T-helper 1 cell treated with Interleukin-12 subunit alpha and Interleukin-12 subunit beta and Interleukin-4 antibody, amounts not matched to agents 30 μg/mL and 1 μg/mL, for 36 hours (primary cell): ENCODE measurements around the gene TMEM51.

Experiments
- H3K27ac Mint-ChIP-seq: one replicate; pipeline ENCODE4 v1.8.0; 2021; ENCODE audit warnings: mild to moderate bottlenecking, mixed read lengths
- H3K27me3 Mint-ChIP-seq: one replicate; pipeline ENCODE4 v1.8.0; 2021; ENCODE audit warnings: low read depth, mixed read lengths
- H3K36me3 Mint-ChIP-seq: one replicate; pipeline ENCODE4 v1.8.0; 2021; ENCODE audit warnings: low read depth, mixed read lengths
- H3K4me1 Mint-ChIP-seq: one replicate; pipeline ENCODE4 v1.8.0; 2021; ENCODE audit warnings: low read depth, mixed read lengths
- H3K4me3 Mint-ChIP-seq: one replicate; pipeline ENCODE4 v1.8.0; 2021; ENCODE audit warnings: mild to moderate bottlenecking, moderate library complexity, mixed read lengths
- H3K9me3 Mint-ChIP-seq: one replicate; pipeline ENCODE4 v1.8.0; 2021; ENCODE audit warnings: mixed read lengths

Gene TMEM51

GRCh38 chr1:15155191-15155590, 1.6 kb downstream of the TMEM51 start:
- Mint-ChIP-seq H3K27ac (no peak overlapping the region), H3K27me3 (peaks cover 54% of the 10 kb centered on the region)

GRCh38 chr1:15155888-15156741, 2.6 kb downstream of the TMEM51 start:
- Mint-ChIP-seq H3K36me3 (no peaks in the 10 kb centered on the region), H3K4me3 (peak overlapping the region; percentile 45), H3K27ac (no peak overlapping the region), H3K4me1 (peaks cover 16% of the 10 kb centered on the region), H3K9me3 (no peaks in the 10 kb centered on the region), H3K27me3 (peaks cover 51% of the 10 kb centered on the region)

More at GRCh38 chr1:15155191-15155590, 1.6 kb downstream of the TMEM51 start:
- Mint-ChIP-seq H3K9me3 (peaks cover 5% of the 10 kb centered on the region), H3K4me3 (peak overlapping the region; percentile 45), H3K4me1 (peaks cover 16% of the 10 kb centered on the region), H3K36me3 (no peaks in the 10 kb centered on the region)

- H3K27me3 Mint-ChIP-seq: peaks cover 44% of the 10 kb centered on the region
- no peak overlapping the region for H3K4me3 Mint-ChIP-seq
- H3K4me1 Mint-ChIP-seq: peaks cover 16% of the 10 kb centered on the region
- H3K27ac Mint-ChIP-seq: no peak overlapping the region
- no peaks in the 10 kb centered on the region for H3K36me3 Mint-ChIP-seq
- H3K9me3 Mint-ChIP-seq: no peaks in the 10 kb centered on the region
Measured at GRCh38 chr1:15156807-15157380, 3.3 kb downstream of the TMEM51 start.

- H3K36me3 Mint-ChIP-seq: no peaks in the 10 kb centered on the region
- no peak overlapping the region for H3K4me3 Mint-ChIP-seq
- H3K9me3 Mint-ChIP-seq: no peaks in the 10 kb centered on the region
- H3K4me1 Mint-ChIP-seq: peaks cover 16% of the 10 kb centered on the region
- H3K27ac Mint-ChIP-seq: no peak overlapping the region
- peaks cover 40% of the 10 kb centered on the region for H3K27me3 Mint-ChIP-seq
Measured at GRCh38 chr1:15157524-15158399, 4.2 kb downstream of the TMEM51 start.

- no peaks in the 10 kb centered on the region for H3K36me3 Mint-ChIP-seq
- peaks cover 42% of the 10 kb centered on the region for H3K27me3 Mint-ChIP-seq
- peaks cover 16% of the 10 kb centered on the region for H3K4me1 Mint-ChIP-seq
- no peak overlapping the region for H3K27ac Mint-ChIP-seq
- H3K9me3 Mint-ChIP-seq: no peaks in the 10 kb centered on the region
- H3K4me3 Mint-ChIP-seq: no peak overlapping the region
Measured at GRCh38 chr1:15158506-15159165, 5.1 kb downstream of the TMEM51 start.

GRCh38 chr1:15159166-15159555, 5.6 kb downstream of the TMEM51 start:
- no peak overlapping the region for H3K4me3 Mint-ChIP-seq
- peaks cover 15% of the 10 kb centered on the region for H3K4me1 Mint-ChIP-seq
- no peaks in the 10 kb centered on the region for H3K9me3 Mint-ChIP-seq
- H3K27me3 Mint-ChIP-seq: peaks cover 41% of the 10 kb centered on the region
- H3K36me3 Mint-ChIP-seq: no peaks in the 10 kb centered on the region
- no peak overlapping the region for H3K27ac Mint-ChIP-seq

- peaks cover 12% of the 10 kb centered on the region for H3K4me1 Mint-ChIP-seq
- H3K9me3 Mint-ChIP-seq: no peaks in the 10 kb centered on the region
- H3K4me3 Mint-ChIP-seq: no peak overlapping the region
- no peaks in the 10 kb centered on the region for H3K36me3 Mint-ChIP-seq
- H3K27ac Mint-ChIP-seq: no peak overlapping the region
- H3K27me3 Mint-ChIP-seq: peaks cover 30% of the 10 kb centered on the region
Measured at GRCh38 chr1:15160626-15161025, 7.1 kb downstream of the TMEM51 start.

- H3K4me1 Mint-ChIP-seq: peaks cover under 1% of the 10 kb centered on the region
- H3K27ac Mint-ChIP-seq: no peak overlapping the region
- no peak overlapping the region for H3K4me3 Mint-ChIP-seq
- H3K36me3 Mint-ChIP-seq: no peaks in the 10 kb centered on the region
- peaks cover 42% of the 10 kb centered on the region for H3K27me3 Mint-ChIP-seq
- H3K9me3 Mint-ChIP-seq: no peaks in the 10 kb centered on the region
Measured at GRCh38 chr1:15167386-15167785, 13.8 kb downstream of the TMEM51 start.

- Mint-ChIP-seq H3K36me3 (no peaks in the 10 kb centered on the region), H3K4me3 (no peak overlapping the region), H3K27ac (no peak overlapping the region), H3K9me3 (no peaks in the 10 kb centered on the region), H3K4me1 (peaks cover 4% of the 10 kb centered on the region), H3K27me3 (peaks cover 35% of the 10 kb centered on the region)
Measured at GRCh38 chr1:15168479-15168878, 14.9 kb downstream of the TMEM51 start.

GRCh38 chr1:15170071-15170470, 16.5 kb downstream of the TMEM51 start:
- H3K27ac Mint-ChIP-seq: no peak overlapping the region
- peaks cover 42% of the 10 kb centered on the region for H3K27me3 Mint-ChIP-seq
- no peaks in the 10 kb centered on the region for H3K36me3 Mint-ChIP-seq
- no peaks in the 10 kb centered on the region for H3K9me3 Mint-ChIP-seq
- no peak overlapping the region for H3K4me3 Mint-ChIP-seq
- peaks cover 7% of the 10 kb centered on the region for H3K4me1 Mint-ChIP-seq

- Mint-ChIP-seq H3K9me3 (no peaks in the 10 kb centered on the region), H3K36me3 (no peaks in the 10 kb centered on the region), H3K27ac (no peak overlapping the region), H3K4me3 (no peak overlapping the region), H3K4me1 (peaks cover 7% of the 10 kb centered on the region), H3K27me3 (peaks cover 53% of the 10 kb centered on the region)
Measured at GRCh38 chr1:15171271-15171908, 17.8 kb downstream of the TMEM51 start.

GRCh38 chr1:15172405-15173259, 19.1 kb downstream of the TMEM51 start:
- H3K36me3 Mint-ChIP-seq: no peaks in the 10 kb centered on the region
- no peak overlapping the region for H3K4me3 Mint-ChIP-seq
- no peak overlapping the region for H3K27ac Mint-ChIP-seq

More at GRCh38 chr1:15172405-15173259, 19.1 kb downstream of the TMEM51 start:
- Mint-ChIP-seq H3K9me3 (no peaks in the 10 kb centered on the region), H3K4me1 (peaks cover 7% of the 10 kb centered on the region), H3K27me3 (peaks cover 61% of the 10 kb centered on the region)
